Stimulated activated CD8-positive, alpha-beta memory T cell treated with anti-CD3 and anti-CD28 coated beads, Interleukin-4, amount 100 ng/mL, for 24 hours (primary cell): Measurements from ENCODE around the gene ECPAS.
"Not testable (repeated sequence)": the region's sequence is repeated elsewhere in the genome, so short reads cannot be mapped to it uniquely, and the experiment has no call there.

ENCODE experiments used
- DNase-seq: peaks from one replicate; pipeline ENCODE4 v3.0.0-alpha.2; 2020; ENCODE audit warnings: low read depth

The ECPAS gene

DNA sequence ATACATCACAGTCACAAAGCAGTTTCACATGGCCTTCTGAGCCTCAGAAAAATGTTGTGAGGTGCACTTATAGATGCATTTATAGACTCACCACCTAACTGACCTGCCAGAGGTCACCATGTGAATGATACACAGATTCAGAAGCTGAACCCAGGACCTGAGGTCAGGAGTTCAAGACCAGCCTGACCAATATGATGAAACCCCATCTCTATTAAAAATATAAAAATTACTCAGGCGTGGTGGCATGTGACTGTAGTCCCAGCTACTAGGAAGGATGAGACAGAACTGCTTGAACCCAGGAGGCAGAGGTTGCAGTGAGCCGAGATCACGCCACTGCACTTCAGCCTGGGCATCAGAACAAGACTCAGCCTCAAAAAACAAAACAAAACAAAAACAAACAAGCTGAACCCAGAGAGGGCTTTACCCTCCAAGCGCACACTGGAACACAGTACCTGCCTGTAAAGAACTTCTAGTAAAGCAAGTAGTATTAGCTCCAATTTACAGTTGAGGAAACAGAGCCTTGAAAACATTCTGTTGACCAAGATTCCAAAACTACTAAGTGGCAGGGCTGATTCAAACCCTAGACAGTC, 16.3 kb downstream of the ECPAS start:
- DNase-seq, result no peak

DNA sequence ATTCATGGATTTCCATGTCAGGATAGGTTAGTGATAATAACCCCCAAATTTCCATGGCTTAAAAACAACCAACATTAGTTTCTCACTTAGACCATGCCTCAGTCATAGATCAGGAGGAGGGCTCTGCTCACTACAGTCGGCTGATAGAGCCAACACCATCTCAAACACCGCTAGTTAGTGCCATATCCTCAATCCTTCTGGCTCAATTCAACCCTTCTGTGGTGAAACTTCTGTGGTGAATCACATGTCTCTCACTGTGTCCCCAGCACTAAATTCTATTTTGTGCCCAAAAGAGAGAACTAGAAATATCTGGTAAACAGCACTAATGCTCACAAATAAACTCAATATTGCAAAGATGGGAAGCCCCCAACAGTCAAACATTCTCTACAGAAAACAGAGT, 21.1 kb downstream of the ECPAS start:
- no peak for DNase-seq

DNA sequence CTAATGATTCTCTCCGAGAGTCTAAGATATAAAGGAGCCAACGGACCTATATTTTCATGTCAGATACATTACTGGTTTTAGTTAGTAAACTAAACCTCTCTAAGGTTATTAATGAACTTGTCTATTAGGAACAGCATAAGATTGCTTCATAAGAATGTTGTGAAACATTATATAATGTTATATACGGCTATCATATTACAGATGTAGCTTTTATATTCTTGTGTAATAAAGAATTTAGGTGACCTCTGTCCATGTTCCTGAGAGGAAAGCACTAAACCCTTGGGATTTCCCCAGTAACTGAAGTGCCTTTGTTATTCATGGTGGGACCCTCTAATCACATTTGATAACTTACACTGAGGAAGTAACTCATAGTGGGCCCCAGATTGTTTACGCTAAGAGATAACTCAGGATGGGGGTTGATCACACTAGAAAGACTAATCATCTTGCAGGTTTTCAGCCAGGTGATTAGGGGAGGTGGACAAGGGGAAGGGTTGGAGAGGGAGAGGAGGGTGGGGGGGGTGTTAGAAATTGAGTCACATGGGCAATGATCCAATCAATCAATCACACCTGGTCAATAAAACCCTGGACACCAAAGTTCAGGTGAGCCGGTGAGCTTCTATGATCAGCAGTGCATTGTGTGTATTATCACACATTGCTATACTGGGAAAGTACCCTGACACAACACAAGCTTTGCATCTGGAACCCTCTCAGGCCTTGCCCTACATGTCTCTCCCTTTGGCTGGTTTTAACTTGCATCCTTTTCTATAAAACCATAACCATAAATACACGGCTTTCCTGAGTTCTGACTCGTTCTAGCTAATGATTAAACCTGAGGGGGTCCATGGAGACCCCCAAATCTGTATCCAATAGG, 25.8 kb downstream of the ECPAS start:
- DNase-seq, result no peak

DNA sequence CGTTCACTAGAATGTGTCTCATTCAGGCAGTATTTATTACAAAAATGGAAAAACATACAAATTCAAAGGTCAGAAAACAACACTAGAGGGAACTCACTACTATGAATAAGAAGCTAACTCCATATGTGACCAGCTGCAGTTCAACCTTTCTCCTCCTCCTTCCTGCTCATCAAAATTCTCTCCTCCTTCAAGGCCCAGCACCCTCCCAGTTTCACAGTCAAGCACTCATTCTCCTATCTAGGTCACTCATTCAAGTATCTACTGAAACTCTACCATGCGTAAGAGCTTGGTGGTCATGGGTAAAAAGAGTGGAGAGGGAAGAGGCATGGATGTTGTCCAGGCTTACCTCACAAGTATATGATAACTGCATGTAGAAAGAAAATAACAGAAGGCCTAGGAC, 27.7 kb downstream of the ECPAS start:
- DNase-seq, result no peak

DNA sequence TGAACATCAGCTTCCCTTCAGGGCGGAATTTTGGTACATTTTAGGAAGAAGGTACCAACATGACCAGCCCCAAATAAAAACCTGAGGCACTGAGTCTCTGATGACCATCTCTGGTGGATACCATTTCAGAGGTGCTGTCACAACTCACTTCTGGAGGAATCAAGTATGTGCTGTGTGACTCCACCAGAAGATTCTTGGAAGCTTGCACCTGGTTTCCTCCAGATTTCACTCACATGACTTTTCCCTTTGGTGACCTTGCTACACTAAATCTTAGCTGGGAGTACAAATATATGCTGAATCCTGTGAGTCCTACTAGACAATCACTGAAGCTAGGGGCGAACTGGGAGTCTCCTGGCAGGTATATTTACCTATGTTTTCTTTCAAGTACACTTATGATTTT, 28.5 kb downstream of the ECPAS start:
- DNase-seq, result no peak

DNA sequence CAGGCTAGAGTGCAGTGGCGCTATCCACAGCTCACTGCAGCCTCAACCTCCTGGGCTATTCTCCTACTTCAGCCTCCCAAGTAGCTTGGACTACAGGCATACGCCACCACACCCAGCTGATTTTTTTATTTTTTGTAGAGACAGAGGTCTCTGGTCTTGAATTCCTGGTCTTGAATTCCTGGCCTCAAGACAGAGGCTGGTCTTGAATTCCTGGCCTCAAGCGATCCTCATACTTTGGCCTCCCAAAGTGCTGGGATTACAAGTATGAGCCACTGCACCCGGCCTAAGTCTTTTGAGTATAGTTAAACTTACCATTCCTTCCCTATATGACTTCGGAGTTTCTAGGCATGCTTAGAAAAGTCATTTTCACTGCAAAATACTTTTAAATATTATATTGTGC, 29.4 kb downstream of the ECPAS start:
- DNase-seq, result no peak

DNA sequence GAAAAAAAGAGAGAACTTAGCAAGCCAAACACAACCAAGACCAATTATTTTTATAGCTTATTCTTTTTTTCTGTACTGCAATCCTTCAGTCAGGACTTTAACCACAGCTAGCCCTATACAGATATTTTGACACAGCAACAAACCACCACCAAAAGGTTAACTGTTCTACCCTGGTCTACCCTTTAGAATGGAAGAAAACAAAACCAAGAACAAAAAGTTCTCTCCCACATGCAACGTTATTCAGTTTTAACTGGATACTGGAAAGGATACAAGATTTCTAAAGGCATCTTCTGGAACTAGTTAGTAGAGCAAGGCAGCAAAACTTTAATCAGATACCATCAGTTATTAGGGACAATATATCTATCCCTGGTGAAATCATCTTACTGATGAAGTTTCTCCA, 32.6 kb downstream of the ECPAS start:
- DNase-seq, result no peak

DNA sequence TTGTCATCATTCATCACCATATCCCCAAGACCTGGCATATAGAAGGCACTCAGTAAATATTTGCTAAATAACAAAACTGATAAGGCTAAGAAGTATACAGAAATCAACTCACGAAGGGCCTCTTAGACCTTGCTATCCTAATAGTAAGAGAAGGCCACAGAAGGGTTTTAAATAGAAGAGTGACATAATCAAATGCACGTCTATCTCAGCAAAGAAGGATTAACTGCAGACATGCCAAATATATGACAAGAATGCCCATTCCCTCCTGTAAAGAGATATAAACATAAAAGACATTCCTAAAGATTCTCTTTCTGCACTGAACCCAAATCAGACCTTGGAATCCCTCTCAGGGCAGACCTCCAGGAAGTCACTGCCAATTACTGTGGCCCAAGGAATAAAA, 34.1 kb downstream of the ECPAS start:
- no peak for DNase-seq

DNA sequence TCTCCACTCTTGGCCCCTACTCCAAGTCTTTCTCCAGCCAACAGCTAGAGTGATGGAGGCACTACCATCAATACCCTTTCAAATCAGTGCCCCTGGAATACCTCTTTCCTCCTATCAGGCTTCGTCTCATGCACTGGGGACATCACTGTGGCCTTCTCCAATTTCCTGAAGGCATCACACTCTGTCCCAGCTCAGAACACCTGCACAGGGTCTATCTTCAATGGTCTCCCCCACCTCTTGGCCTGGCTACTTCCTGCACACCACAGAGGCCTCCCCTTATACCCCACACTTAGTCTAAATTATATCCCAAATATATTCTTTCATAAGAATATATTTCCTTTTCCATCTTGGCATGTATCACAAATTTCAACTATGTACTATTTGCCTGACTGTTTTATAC, 34.5 kb downstream of the ECPAS start:
- no peak for DNase-seq

DNA sequence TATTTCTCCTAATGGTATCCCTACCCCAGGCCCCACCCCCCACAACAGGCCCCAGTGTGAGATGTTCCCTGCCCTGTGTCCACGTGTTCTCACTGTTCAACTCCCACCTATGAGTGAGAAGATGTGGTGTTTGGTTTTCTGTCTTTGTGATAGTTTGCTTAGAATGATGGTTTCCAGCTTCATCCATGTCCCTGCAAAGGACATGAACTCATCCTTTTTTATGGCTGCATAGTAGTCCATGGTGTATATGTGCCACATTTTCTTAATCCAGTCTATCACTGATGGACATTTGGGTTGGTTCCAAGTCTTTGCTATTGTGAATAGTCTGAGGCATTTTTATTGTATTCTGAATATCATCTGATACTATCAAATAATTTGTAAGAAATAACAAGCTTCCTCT, 38.4 kb downstream of the ECPAS start:
- DNase-seq, result not testable (repeated sequence)

DNA sequence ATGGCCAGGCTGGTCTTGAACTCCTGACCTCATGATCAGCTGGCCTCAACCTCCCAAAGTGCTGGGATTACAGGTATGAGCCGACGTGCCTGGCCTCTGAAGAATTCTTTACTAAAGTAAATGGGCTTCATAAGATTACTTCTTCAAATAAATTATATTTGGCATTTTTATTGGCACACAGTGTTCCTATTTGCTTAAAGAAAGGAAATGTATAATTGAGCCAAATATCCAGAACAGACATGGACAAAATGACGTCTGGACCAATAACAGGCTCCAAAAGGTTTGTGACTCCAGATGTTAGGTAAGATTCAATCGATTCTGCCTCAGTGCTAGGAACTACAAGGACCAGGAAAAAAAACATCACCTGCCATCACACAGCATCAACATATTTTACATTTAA, 40.7 kb downstream of the ECPAS start:
- no peak for DNase-seq

DNA sequence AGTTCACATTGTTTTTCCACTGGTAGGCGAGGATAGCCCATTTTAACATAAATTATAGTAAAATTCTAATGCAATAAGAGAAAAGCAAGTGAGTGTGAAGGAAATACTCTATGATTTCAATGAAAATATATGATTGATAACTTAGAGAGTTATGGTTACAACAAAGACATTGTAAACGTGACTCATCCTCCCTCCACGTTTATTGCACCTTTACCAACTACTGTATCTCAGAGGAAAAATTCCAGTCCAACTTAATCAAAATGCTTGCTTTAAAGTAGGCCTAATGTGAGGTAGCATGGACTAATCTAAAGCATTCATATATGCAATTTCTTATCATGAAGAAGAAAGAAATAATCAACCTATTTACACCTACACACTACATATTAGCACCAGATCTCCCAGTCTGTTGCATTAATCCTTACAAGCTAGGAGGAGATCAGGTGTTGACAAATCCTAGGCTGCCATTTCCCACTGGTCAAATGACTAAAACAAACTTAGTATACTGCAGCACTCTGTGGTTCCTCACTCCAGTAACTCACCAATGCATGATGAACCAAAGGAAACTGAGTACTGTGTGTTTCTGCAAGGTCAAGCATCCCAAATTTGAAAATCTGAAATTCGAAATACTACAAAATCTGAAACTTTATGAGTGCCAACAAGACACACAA, 41.7 kb downstream of the ECPAS start:
- no peak for DNase-seq

DNA sequence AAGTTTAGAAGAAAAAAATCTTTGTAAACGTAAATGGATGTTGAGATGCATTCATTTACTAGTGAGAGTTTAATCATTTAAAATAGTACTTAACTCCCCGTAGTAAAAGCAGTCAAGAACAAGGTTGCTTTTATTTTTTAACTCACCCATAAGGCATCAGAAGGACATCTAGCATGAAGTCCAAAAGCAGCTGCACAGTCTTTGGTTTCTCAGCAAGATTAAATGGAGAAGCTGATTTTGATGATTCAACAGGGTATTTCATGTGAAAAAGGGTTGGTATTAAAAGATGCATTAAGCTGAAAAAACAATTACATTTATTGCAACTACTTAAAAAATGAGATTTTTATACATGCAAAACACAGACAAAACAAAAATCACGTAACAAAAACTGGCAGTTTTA, 44.0 kb downstream of the ECPAS start:
- DNase-seq, result no peak

DNA sequence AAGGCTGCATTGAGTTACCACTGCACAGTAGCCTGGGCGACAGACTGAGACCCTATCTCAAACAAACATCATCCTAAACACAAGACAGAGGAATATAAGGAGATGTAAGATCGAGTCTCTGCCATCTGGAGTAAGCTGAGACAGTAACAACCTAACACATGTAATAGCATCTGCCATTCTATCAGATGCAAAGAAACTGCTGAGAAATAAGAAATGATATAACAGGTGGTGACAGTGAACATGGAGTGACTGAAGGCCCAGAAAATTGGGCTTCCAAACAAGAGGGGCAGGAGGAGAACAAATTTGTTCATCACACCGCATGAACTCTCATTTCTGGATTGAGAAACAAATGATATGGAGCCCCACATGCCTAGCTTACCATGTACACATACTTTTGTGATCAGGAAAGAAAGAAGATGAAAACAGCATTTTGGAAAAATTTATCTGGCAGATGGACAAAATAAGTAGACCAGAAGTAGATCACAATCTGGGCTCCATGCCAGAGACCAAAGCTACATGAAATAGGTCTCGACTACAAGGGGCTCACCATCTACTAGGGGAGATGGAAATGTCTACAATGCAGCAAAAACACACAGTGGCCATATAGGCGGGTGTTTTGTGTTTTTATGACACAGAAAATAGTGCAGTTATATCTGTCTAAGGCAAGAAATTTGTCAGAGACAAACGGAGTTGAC, 45.5 kb downstream of the ECPAS start:
- no peak for DNase-seq

DNA sequence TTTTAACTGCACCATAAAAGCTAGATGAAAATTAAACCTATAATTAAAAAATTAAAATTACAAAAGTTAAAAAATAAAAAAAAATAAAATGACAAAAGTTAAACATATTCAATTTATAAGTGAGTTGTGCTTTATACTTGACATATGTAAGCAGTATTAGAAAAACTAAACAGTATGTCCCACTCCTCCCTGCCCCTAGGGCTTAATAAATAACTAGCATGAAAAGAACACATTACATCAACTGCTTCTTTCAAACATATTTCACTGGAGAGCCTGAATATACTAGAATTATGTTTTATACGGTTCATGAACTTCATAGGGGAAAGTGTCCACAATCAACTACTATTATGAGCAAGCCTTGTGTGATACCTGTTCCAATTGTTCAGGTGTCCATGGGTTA, 47.6 kb downstream of the ECPAS start:
- no peak for DNase-seq

DNA sequence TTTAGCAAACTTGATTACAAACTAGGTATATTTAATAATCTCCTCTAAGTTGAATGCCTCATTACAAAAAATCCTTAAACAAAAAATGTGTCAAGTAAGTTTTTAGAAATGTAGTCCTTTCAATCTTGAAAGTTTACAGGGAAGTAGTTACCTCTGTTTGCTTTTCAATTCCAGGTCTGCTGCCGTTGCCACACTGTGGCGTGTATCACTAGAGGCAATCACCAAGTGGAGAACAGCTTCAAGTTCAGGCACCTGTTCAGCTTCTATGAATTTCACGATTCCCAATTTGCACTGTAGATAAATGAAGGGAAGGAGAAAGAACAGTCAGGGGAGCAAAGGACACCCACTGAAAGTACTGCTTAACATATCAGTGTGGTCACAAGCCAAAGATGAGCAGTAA, 51.1 kb downstream of the ECPAS start:
- DNase-seq, result no peak

DNA sequence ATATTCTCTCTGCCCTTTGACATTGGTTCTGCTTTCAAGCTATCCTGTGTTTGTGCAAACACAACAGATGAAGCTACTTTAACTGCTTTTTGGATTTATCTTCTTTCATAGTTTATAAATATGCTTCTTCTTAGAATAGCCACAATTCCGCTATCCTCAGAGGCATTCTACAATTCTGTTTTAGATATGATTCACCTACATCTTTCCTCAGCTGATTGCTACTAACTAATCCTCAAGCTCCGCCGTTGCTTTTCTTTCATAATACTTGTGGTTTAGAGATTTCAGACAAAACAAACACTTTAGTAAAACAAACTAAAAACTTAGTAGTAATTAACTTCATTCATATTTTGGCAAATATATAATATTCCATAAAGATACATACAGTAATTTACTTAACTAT, 52.5 kb downstream of the ECPAS start:
- DNase-seq, result no peak

DNA sequence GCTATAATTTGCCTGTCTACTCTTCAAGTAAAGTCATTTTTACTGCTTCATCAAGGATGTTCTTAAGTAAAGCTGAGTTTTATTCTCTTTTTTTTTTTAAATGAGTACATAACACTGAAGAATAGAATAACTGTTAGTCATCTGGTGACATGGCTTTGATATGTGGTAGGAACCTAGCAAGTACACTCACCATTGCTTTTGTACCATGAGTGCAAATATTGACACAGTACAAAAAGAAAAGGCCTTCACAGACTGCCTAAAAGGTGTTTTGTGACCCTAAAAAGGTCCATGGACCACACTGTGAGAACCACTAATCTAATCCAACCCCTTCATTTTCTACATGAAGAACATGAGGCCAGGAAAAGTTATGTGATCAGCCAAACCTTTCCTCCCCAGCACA, 55.0 kb downstream of the ECPAS start:
- no peak for DNase-seq

DNA sequence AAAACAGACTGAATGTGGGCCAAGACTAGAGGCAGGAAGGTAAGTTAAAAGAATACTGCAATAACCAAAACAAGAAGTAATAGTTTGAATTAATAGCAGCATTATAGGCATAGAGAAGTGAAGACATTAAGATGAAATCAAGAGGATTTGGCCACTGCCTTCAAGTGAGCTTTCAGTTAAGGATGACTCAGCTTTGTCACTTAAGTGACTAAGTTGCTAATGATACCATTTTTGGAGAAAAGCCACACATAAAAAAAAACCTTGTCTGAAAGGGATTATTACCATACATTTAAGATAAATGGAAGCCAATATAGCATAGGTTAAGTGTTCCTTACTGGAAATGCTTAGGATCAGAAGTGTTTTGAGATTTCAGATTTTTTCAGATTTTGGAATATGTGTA, 57.0 kb downstream of the ECPAS start:
- DNase-seq, result no peak

DNA sequence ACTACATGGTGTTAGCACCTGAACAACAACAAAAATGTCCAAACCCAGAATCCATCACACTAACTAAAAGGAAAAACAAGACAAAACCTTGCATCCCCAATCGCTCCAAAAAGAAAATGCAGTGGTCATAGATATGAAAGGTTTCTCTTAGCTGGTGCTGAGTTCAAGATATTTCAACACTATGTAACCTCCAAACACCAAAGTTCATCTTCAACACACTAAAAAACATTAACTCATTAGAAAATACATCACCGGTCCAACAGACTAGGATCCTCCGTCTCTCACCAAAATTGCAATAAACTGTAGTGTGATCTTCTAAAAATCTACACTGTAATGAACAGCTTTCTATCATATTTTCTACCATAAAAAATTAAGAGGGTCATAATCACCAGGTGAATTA, 60.8 kb downstream of the ECPAS start:
- DNase-seq, result no peak

DNA sequence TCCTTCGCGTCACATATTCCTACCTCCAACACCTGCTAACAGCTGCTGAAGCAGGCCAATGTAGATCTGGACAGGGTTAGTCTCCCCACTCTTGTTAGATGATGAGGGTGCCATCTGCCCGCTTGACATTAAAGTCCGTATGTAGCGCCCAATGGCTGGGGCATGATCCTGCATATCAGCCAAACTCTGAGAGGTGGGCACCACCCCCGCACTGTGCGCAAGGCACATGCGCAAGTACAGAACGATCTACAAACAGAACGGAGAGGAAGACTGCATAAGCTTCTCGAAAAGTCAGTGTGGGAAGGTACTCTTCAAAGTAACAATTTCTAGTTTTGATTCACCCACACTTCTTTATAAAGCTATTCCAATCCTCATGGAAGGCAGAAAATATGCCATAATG, 69.8 kb downstream of the ECPAS start:
- no peak for DNase-seq

DNA sequence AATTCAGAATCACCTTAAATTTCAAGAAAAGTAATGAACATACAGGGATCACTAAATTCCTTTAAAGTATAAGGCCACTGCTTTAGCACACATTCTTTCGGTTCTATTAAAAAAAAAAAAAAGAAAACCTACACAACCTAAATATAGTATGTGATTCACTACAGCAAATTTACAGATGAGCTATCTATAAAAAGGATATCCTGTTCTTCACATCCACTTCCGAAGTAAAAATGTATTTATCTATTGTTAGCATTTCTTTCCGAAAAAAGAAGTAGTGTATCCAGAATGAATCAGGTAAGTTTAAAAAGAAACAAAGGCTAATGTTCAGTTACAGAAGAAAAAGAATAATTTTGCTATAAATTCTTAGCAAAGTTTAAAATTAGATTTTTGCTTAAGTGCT, 70.2 kb downstream of the ECPAS start:
- DNase-seq, result no peak

DNA sequence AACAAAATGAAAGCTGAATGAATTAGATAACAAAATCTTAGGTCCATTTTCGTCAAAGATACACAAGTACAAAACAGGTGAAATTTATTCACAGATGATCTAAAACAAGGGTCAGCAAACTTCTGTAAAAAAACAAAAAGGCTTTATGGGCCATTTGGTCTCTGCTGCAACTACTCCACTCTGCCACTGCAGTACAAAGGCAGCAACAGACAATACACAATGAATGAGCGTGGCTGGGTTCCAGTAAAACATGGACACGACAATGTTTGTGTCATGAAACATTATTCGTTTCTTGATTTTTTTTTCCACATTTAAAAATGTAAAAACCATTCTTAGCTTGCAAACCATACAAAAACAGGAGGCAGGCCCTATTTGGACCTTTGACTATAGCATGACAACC, 71.9 kb downstream of the ECPAS start:
- no peak for DNase-seq
